A673 (cell line): ENCODE measurements around the gene TAF10. TPM values are rescaled to one million over a fixed set of nuclear protein-coding genes. Genes with fewer than 3 reads are reported as not detected.

Experiments used
- BruUV-seq: library from RNA; stranded (reverse); fragments of 400-500 nt; replicated peaks from 2 replicates; lab custom pipeline; 2021; lab: Mats Ljungman, UMichigan
- CTCF ChIA-PET: fragments of 300-600 bp; sonication (Branson Sonifier 250); formaldehyde crosslinking; loops from one replicate; lab custom pipeline; 2022; ENCODE audit warnings: antibody characterized with exemption; lab: Charles Lee
- POLR2A ChIA-PET: fragments of 300-600 bp; sonication (Branson Sonifier 250); formaldehyde crosslinking; loops from one replicate; lab custom pipeline; 2022; ENCODE audit warnings: antibody characterized with exemption; ENCODE audit not compliant: low non-redundant PET; lab: Charles Lee
- DNase-seq: peaks from one replicate; pipeline ENCODE4 v3.0.0-alpha.2; 2015; ENCODE audit warnings: low spot score
- H3K27ac ChIP-seq: fragments of 200-600 bp; sonication (generic); 2 replicates; pipeline ENCODE4 v1.5.1; 2016; ENCODE audit warnings: mixed run types, low read depth, mild to moderate bottlenecking, mixed read lengths, antibody characterized with exemption, low read length; ENCODE audit not compliant: poor library complexity, severe bottlenecking
- H3K27me3 ChIP-seq: fragments of 200-600 bp; sonication (generic); replicated peaks from 2 replicates; pipeline ENCODE4 v1.6.1; 2017; ENCODE audit warnings: mixed run types, low read depth, mild to moderate bottlenecking, mixed read lengths, antibody characterized with exemption, low read length; ENCODE audit not compliant: insufficient read depth, poor library complexity
- H3K36me3 ChIP-seq: fragments of 200-600 bp; sonication (generic); 2 replicates; pipeline ENCODE4 v1.6.1; 2016; ENCODE audit warnings: mixed run types, mild to moderate bottlenecking, mixed read lengths, antibody characterized with exemption, low read length; ENCODE audit not compliant: insufficient read depth, poor library complexity, severe bottlenecking
- H3K4me1 ChIP-seq: fragments of 200-600 bp; sonication (generic); 2 replicates; pipeline ENCODE4 v1.6.1; 2017; ENCODE audit warnings: mixed run types, mild to moderate bottlenecking, mixed read lengths, antibody characterized with exemption, low read length; ENCODE audit not compliant: insufficient read depth, poor library complexity, severe bottlenecking
- H3K4me3 ChIP-seq: fragments of 200-600 bp; sonication (generic); 2 replicates; pipeline ENCODE4 v1.5.1; 2016; ENCODE audit warnings: low read depth, mixed run types, mild to moderate bottlenecking, mixed read lengths, low read length; ENCODE audit not compliant: poor library complexity, severe bottlenecking
- H3K9me3 ChIP-seq: fragments of 200-600 bp; sonication (generic); 2 replicates; pipeline ENCODE4 v1.6.1; 2016; ENCODE audit warnings: mixed run types, low read depth, mild to moderate bottlenecking, mixed read lengths, antibody characterized with exemption, low read length; ENCODE audit not compliant: poor library complexity, severe bottlenecking
- CTCF ChIP-seq: fragments of 300-800, 200-600 bp; sonication (generic); conservative IDR thresholded peaks from 2 replicates; pipeline ENCODE4 v1.5.1; 2017; ENCODE audit warnings: low read depth, mild to moderate bottlenecking, antibody characterized with exemption, low read length, moderate library complexity, mixed read lengths
- EZH2 ChIP-seq: fragments of 200-600 bp; sonication (generic); IDR thresholded peaks from 2 replicates; pipeline ENCODE4 v1.6.1; 2017; ENCODE audit warnings: borderline replicate concordance, low read depth, mild to moderate bottlenecking, mixed read lengths, antibody characterized with exemption, low read length; ENCODE audit not compliant: poor library complexity, severe bottlenecking
- intact Hi-C: fragments of 100-400 bp; cut with micrococcal nuclease; formaldehyde crosslinking; loops from one replicate; pipeline ENCODE4 v1.10.0; 2022; ENCODE audit not compliant: unreplicated experiment
- total RNA-seq: library from RNA; stranded (reverse); gene quantifications from 2 replicates; pipeline ENCODE4 v1.2.3, GENCODE V29; 2021

Gene TAF10
- total RNA-seq, 1 experiment from 2014 or later: 112 TPM

- no peak overlapping the region for H3K4me3 ChIP-seq
- POLR2A ChIA-PET: no interaction called here
- no peak for TF ChIP-seq CTCF
- TF ChIP-seq EZH2: no peak
- H3K4me1 ChIP-seq: peaks cover 11% of the 10 kb centered on the region
- intact Hi-C loops: no loop called here
- no peak for DNase-seq
- BruUV-seq: no TSS peak
- CTCF ChIA-PET: no interaction called here
- no peaks in the 10 kb centered on the region for H3K27me3 ChIP-seq
- H3K36me3 ChIP-seq: no peaks in the 10 kb centered on the region
- no peak overlapping the region for H3K27ac ChIP-seq
- H3K9me3 ChIP-seq: no peaks in the 10 kb centered on the region
Observed at GRCh38 chr11:6565988-6566703, 45.9 kb downstream of the TAF10 start.

- DNase-seq: no peak
- no peaks in the 10 kb centered on the region for H3K27me3 ChIP-seq
- POLR2A ChIA-PET: no interaction called here
Observed at GRCh38 chr11:6565325-6565724, 46.7 kb downstream of the TAF10 start.

GRCh38 chr11:6563667-6564066, 48.3 kb downstream of the TAF10 start:
- intact Hi-C loops: no loop called here
- Histone ChIP-seq H3K4me3 (no peak overlapping the region), H3K36me3 (no peaks in the 10 kb centered on the region), H3K27ac (no peak overlapping the region), H3K9me3 (no peaks in the 10 kb centered on the region), H3K27me3 (no peaks in the 10 kb centered on the region), H3K4me1 (peaks cover 8% of the 10 kb centered on the region)
- BruUV-seq: no TSS peak
- TF ChIP-seq EZH2 (no peak), CTCF (no peak)
- POLR2A ChIA-PET: no interaction called here
- CTCF ChIA-PET: no interaction called here
- no peak for DNase-seq

More at GRCh38 chr11:6565325-6565724, 46.7 kb downstream of the TAF10 start:
- CTCF ChIA-PET: no interaction called here
- TF ChIP-seq EZH2 (no peak), CTCF (no peak)
- no peaks in the 10 kb centered on the region for H3K36me3 ChIP-seq
- no TSS peak for BruUV-seq
- intact Hi-C loops: no loop called here
- H3K4me3 ChIP-seq: no peak overlapping the region
- peaks cover 11% of the 10 kb centered on the region for H3K4me1 ChIP-seq
- H3K9me3 ChIP-seq: no peaks in the 10 kb centered on the region
- H3K27ac ChIP-seq: no peak overlapping the region
